HUES48 (cell line): ENCODE results near the gene DHX32.
"Not testable (repeated sequence)": the region's sequence is repeated elsewhere in the genome, so short reads cannot be mapped to it uniquely, and the experiment has no call there.

Source experiments
- H3K27ac ChIP-seq: one replicate; pipeline ENCODE4 v1.7.0; 2013; ENCODE audit warnings: low read depth, low read length, inconsistent platforms
- H3K27me3 ChIP-seq: 2 replicates; pipeline ENCODE4 v1.6.1; 2013; ENCODE audit warnings: mild to moderate bottlenecking, low read length; ENCODE audit not compliant: control insufficient read depth, insufficient read depth
- H3K36me3 ChIP-seq: 2 replicates; pipeline ENCODE4 v1.6.1; 2013; ENCODE audit warnings: low read length; ENCODE audit not compliant: control insufficient read depth, insufficient read depth
- H3K4me1 ChIP-seq: 2 replicates; pipeline ENCODE4 v1.6.1; 2013; ENCODE audit warnings: mild to moderate bottlenecking, low read length; ENCODE audit not compliant: control insufficient read depth, insufficient read depth
- H3K4me3 ChIP-seq: 2 replicates; pipeline ENCODE4 v1.5.1; 2013; ENCODE audit warnings: mild to moderate bottlenecking, low read depth, low read length
- H3K9ac ChIP-seq: 2 replicates; pipeline ENCODE4 v1.6.1; 2013; ENCODE audit warnings: mild to moderate bottlenecking, low read depth, low read length, moderate library complexity
- H3K9me3 ChIP-seq: 2 replicates; pipeline ENCODE4 v1.6.1; 2013; ENCODE audit warnings: low read length; ENCODE audit not compliant: control insufficient read depth, insufficient read depth

DHX32 gene, protein sequence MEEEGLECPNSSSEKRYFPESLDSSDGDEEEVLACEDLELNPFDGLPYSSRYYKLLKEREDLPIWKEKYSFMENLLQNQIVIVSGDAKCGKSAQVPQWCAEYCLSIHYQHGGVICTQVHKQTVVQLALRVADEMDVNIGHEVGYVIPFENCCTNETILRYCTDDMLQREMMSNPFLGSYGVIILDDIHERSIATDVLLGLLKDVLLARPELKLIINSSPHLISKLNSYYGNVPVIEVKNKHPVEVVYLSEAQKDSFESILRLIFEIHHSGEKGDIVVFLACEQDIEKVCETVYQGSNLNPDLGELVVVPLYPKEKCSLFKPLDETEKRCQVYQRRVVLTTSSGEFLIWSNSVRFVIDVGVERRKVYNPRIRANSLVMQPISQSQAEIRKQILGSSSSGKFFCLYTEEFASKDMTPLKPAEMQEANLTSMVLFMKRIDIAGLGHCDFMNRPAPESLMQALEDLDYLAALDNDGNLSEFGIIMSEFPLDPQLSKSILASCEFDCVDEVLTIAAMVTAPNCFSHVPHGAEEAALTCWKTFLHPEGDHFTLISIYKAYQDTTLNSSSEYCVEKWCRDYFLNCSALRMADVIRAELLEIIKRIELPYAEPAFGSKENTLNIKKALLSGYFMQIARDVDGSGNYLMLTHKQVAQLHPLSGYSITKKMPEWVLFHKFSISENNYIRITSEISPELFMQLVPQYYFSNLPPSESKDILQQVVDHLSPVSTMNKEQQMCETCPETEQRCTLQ

DNA sequence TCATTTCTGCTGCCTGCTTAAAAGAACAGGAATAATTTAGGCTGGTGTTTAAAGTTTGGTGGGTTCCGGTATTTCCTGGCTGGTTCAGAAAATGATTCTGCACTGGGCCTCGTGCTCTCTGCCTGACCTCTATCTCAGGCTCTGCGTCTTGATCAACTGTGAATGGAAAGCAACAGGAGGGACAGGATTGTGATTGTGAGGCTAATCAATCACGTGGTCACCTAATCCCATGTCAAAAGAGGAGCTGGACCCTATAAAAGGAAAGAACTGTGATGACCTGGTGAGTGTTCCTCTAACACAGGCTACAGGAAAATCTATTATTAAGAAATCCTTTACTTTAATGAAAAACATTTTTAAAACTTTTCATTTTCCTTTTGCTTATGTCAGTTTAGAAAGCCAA, at the start of gene DHX32:
Gene DHX32 (minus strand): TSS at position 101 of the 400 bp plus-strand sequence. CDS start 468 bp downstream, outside the sequence.
- H3K27ac ChIP-seq = peak within 1 kb of the TSS; percentile 90
- peak within 1 kb of the TSS; percentile 50 for H3K4me3 ChIP-seq
- H3K9me3 ChIP-seq = peaks cover 10% of the 10 kb centered on the region
- H3K27me3 ChIP-seq = no peaks in the 10 kb centered on the region
- peaks cover 6% of the 10 kb centered on the region; the same call in 1 of the 2 replicates for H3K36me3 ChIP-seq
- peaks cover 32% of the 10 kb centered on the region for H3K4me1 ChIP-seq
- H3K9ac ChIP-seq = peak within 1 kb of the TSS; percentile 29

DNA sequence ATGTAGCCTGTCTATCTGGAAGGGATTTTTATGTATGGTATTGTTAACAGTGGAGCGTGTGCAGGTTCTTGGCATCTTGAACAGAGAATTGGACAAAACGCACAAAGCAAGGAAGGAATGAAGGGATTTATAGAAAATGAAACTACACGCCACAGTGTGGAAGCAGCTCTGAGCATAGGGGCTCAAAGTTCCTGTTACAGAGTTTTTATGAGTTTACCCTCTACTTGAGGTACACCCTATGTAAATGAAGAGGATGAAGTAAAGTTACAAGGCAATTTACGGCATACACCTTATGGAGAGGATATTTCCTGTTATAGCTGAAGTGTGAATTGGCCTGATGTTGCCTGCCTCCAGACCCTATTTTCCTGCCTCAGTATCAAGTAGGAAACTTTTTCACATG, 48.5 kb upstream of the DHX32 start:
- Histone ChIP-seq H3K9ac (no peak overlapping the region), H3K9me3 (peaks cover 3% of the 10 kb centered on the region; the same call in 1 of the 2 replicates), H3K36me3 (no peaks in the 10 kb centered on the region), H3K4me3 (no peak overlapping the region), H3K4me1 (peaks cover 3% of the 10 kb centered on the region; the same call in 1 of the 2 replicates), H3K27ac (no peak overlapping the region), H3K27me3 (no peaks in the 10 kb centered on the region)

DNA sequence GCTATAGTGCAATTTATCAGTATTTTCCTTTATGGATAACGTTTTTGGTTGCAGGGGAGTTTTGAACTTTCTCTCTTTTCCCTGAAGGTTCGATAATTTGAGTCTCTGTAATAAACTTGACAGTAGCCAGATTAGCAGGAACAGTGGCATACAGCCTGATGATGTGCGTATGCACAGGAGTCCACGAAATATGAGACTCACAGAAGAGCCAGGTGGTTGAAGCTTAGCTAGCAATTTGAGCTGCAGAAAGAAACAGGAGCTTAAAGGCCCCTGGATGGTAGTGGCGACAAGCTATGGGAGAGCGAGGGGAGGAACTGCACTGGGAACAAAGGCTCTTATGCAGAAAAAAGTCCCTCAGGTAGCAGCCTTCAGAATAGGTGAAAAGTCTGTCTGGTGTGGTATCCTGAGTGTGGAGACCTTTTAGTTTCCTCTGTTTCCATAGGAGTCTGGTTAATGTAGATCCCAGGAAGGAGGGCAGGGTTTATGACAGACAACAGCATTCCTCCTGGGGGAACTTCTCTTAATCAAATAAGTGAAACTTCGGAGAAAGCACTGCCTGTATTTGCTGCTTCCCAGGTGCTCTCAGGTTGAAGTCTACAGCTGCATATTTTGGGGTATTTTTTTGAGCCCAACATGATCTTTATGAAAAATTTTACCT, 48.0 kb upstream of the DHX32 start:
- H3K9ac ChIP-seq = no peak overlapping the region
- no peak overlapping the region for H3K4me3 ChIP-seq
- H3K36me3 ChIP-seq = no peaks in the 10 kb centered on the region
- no peaks in the 10 kb centered on the region for H3K4me1 ChIP-seq
- H3K9me3 ChIP-seq = peaks cover 3% of the 10 kb centered on the region; the same call in 1 of the 2 replicates
- H3K27ac ChIP-seq = no peak overlapping the region
- no peaks in the 10 kb centered on the region for H3K27me3 ChIP-seq

DNA sequence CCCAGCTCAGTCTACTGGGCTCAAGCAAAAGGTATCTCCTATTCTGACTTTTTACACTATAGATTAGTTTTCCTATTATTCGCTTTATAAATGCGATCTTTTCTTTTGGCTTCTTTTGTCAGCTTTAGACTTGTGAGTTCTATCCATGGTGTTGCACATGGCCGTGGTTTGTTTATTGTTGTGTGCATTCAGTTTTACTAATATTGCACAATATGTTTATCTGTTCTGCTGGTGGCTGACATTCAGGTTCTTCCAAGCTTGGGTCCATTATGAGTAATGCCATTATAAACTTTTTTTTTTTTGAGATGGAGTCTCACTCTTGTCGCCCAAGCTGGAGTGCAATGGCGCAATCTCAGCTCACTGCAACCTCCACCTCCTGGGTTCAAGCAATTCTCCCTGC, 46.2 kb upstream of the DHX32 start:
- H3K9ac ChIP-seq, H3K36me3 ChIP-seq, H3K27ac ChIP-seq, H3K27me3 ChIP-seq, H3K9me3 ChIP-seq, H3K4me3 ChIP-seq, H3K4me1 ChIP-seq: not testable (repeated sequence)

DNA sequence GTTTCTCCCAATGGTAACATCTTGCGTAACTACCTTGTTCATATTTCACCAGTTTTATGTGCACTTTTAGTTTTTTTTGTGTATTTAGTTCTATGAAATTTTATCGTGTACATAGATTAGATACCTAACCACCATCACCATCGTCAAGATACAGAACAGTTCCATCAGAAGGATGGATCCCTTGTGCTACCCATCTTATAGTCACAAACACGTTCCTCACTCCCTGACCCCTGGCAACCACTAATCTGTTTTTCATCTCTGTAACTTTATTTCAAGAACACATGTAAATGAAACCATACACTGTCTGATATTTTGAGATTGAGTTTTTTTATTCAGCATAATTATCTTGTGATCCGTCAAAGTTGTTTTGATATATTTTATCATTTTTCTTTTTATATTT, 45.2 kb upstream of the DHX32 start:
- Histone ChIP-seq H3K4me1 (no peaks in the 10 kb centered on the region), H3K27me3 (no peaks in the 10 kb centered on the region), H3K9ac (no peak overlapping the region), H3K9me3 (peaks cover 6% of the 10 kb centered on the region; the same call in 1 of the 2 replicates), H3K36me3 (no peaks in the 10 kb centered on the region), H3K27ac (no peak overlapping the region), H3K4me3 (no peak overlapping the region)

DNA sequence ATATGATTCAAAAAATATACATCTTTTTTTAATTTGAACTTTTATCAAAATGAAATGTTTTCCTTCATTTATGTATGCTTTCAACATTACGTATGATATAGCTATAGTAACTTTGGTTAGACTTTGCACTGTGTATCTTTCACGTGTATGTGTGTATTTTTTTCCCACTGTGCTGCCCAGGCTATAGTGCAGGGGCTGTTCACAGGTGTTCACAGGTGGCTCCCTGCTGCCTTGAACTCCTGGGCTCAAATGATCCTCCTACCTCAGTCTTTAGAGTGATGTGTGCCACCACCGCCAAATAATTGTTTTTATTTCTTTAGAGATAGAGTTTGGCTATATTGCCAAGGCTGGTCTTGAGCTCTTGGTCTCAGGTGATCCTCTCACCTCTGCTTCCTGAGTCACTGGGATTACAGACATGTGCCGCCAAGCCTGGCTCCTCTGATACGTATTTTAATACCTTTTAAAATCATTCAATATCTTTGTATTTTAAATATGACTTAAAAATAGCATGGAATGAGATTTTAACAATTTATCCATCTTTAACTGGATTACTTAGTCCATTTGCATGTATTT, 44.3 kb upstream of the DHX32 start:
- H3K4me1 ChIP-seq = no peaks in the 10 kb centered on the region
- H3K27ac ChIP-seq = no peak overlapping the region
- H3K36me3 ChIP-seq = no peaks in the 10 kb centered on the region
- no peaks in the 10 kb centered on the region for H3K27me3 ChIP-seq
- H3K4me3 ChIP-seq = no peak overlapping the region
- H3K9me3 ChIP-seq = peaks cover 6% of the 10 kb centered on the region; the same call in 1 of the 2 replicates
- no peak overlapping the region for H3K9ac ChIP-seq

DNA sequence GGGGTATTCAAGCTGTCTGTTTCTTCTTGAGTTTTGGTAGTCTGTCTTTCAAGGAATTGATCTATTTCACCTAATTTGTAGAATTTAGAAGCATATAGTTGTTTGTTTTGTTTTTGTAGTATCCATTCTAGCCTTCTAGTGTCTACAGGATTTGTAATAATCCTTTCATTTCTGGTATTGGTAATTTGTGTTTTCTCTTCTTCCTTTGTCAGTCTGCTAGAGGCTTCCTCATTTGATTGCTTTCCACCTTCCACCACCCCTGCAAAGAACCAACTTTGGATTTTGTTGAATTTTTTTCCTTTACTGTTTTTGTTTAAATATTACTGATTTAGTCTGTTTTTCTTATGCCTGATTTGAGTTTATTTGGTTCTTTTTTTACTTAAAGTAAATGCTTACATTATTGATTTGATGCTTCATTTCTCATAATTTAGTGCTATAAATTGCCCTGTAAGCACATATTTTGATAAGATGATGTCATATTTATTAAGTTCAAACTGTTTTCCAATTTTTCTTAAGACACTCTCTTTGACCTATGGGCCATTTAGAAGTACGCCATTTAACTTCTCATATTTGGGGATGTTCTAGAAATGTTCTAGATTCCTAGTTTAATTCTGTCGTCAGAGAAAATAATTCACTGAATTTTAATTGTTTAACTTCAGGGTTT, 40.7 kb upstream of the DHX32 start:
- H3K27ac ChIP-seq, H3K9me3 ChIP-seq, H3K36me3 ChIP-seq, H3K9ac ChIP-seq, H3K4me3 ChIP-seq, H3K27me3 ChIP-seq, H3K4me1 ChIP-seq: not testable (repeated sequence)

DNA sequence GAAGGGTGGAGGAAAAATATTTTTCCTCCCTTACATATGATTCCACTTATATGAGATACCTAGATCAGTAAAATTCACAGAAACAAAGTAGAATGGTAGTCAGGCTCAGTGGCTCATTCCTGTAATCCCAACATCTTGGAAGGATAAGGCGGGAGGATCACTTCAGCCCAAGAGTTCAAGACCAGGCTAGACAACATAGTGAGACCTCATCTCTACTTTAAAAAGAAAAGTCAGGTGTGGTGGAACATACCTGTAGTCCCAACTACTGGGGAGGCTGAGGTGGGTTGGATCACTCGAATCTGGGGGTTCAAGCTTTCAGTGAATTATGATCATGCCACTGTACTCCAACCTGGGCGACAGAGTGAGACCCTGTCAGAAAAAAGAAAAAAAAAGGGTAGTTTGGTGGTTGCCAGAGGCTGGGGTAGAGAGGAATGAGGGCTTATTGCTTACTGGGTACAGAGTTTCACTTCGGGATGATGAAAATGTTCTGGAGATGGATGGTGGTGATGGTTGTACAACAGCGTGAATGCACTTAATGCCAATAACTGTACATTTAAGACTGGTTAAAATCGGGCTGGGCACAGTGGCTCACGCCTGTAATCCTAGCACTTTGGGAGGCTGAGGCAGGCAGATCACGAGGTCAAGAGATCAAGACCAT, 36.7 kb upstream of the DHX32 start:
- H3K9me3 ChIP-seq, H3K27me3 ChIP-seq, H3K9ac ChIP-seq, H3K4me1 ChIP-seq, H3K4me3 ChIP-seq, H3K27ac ChIP-seq, H3K36me3 ChIP-seq: not testable (repeated sequence)

DNA sequence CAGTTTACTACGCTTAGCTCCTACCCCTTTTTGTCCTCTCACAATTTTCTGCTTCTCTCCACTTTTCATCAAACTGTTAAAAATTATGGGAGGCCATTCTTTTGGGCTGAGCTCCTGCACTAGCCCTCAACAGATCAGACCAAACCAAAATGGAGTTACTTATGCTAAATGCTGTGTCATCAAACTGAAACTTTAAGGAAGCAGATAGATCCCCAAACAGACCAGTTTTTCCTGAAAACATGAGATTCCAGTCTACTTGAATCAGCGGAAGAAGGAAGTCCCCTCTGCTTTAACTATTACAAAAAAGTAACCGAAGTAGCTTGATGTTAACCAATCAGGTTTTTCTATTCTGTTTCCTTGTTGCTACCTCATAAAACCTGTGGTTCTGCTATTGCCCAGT, 35.9 kb upstream of the DHX32 start:
- no peaks in the 10 kb centered on the region for H3K27me3 ChIP-seq
- no peaks in the 10 kb centered on the region for H3K36me3 ChIP-seq
- H3K27ac ChIP-seq = no peak overlapping the region
- no peaks in the 10 kb centered on the region; the same call in 1 of the 2 replicates for H3K9me3 ChIP-seq
- H3K4me1 ChIP-seq = no peaks in the 10 kb centered on the region
- H3K9ac ChIP-seq = no peak overlapping the region
- H3K4me3 ChIP-seq = no peak overlapping the region

DNA sequence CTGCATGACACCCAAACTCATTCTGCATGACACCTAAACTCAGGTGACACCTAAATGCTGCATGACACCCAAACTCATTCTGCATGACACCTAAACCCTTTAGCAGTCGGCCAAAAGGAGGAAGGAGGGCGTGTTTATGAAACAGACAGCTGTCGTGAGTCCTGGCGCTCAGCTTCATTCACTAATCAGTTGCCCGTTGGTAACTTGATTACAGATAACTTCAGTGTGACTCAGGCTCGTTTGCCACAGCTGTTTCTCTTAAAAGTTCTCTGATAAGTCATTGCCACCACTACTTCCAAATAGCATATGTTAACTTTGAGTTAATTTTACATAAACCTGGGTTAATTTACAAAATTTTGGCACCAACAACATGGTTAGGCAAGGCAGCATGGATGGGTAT, 32.2 kb upstream of the DHX32 start:
- not testable (repeated sequence) for H3K9ac ChIP-seq, H3K4me1 ChIP-seq, H3K27me3 ChIP-seq, H3K9me3 ChIP-seq, H3K4me3 ChIP-seq, H3K36me3 ChIP-seq, H3K27ac ChIP-seq
